Naive B cell (primary cell): ENCODE results near the gene DOCK8. TPM values are rescaled to one million over a fixed set of nuclear protein-coding genes. Genes with fewer than 3 reads are reported as not detected.

Experiments
- ATAC-seq, 2 donors: fragments of 150-1000 bp; cut with Tn5 transposase; 2 replicates each; pipeline ENCODE4 v1.10.0; 2021; ENCODE audit warnings: low read depth in 2 of 2, mild to moderate bottlenecking in 2 of 2, moderate library complexity in 2 of 2
- DNase-seq: peaks from one replicate; pipeline ENCODE4 v3.0.0; 2022
- H3K27ac Mint-ChIP-seq, 6 donors: one replicate each; pipeline ENCODE4 v1.8.0; 2020 to 2022; ENCODE audit warnings: mild to moderate bottlenecking in 6 of 6, mixed read lengths in 6 of 6, moderate library complexity in 5 of 6, inconsistent platforms in 2 of 6
- H3K27me3 Mint-ChIP-seq, 3 donors: one replicate each; pipeline ENCODE4 v1.8.0; 2021 to 2022; ENCODE audit warnings: mixed read lengths in 3 of 3, mild to moderate bottlenecking in 1 of 3
- H3K36me3 Mint-ChIP-seq, 2 donors: one replicate each; pipeline ENCODE4 v1.8.0; 2020 to 2022; ENCODE audit warnings: mixed read lengths in 2 of 2, inconsistent platforms in 1 of 2, mild to moderate bottlenecking in 1 of 2
- H3K4me1 Mint-ChIP-seq, 3 donors: one replicate each; pipeline ENCODE4 v1.8.0; 2020 to 2022; ENCODE audit warnings: mixed read lengths in 3 of 3, inconsistent platforms in 1 of 3, mild to moderate bottlenecking in 1 of 3, moderate library complexity in 1 of 3
- H3K4me3 Mint-ChIP-seq, 8 donors: one replicate each; pipeline ENCODE4 v1.8.0; 2020 to 2022; ENCODE audit warnings: mild to moderate bottlenecking in 8 of 8, mixed read lengths in 8 of 8, moderate library complexity in 8 of 8, inconsistent platforms in 2 of 8
- H3K9me3 Mint-ChIP-seq, 7 donors: one replicate each; pipeline ENCODE4 v1.8.0; 2020 to 2022; ENCODE audit warnings: mixed read lengths in 7 of 7, mild to moderate bottlenecking in 5 of 7, inconsistent platforms in 2 of 7, moderate library complexity in 1 of 7
- polyA plus RNA-seq, 6 donors: library from polyadenylated mRNA; unstranded; fragments of 300-500 nt; fragmentation: Illumina TruSeq; gene quantifications; one replicate each; pipeline ENCODE4 v1.2.3, GENCODE V29; 2021; ENCODE audit warnings: low read depth in 6 of 6

DOCK8 gene
- polyA plus RNA-seq, 6 donors from 2014 or later = 15.3 to 109 (median 76.5) TPM

- Mint-ChIP-seq H3K4me1 (peaks cover 16 to 30% (median 21%) of the 10 kb centered on the region in 3 donors), H3K27me3 (no peaks in the 10 kb centered on the region), H3K4me3 (no peak overlapping the region), H3K9me3 (no peaks in the 10 kb centered on the region), H3K36me3 (peaks cover 15 to 27% of the 10 kb centered on the region in 2 donors), H3K27ac (peak overlapping the region in 3 of 6 donors; percentile 35 to 73 (median 58))
- ATAC-seq (no peak), DNase-seq (no peak)
These were observed 133.1 kb downstream of the DOCK8 start for GRCh38 chr9:347667-348292.

DNA sequence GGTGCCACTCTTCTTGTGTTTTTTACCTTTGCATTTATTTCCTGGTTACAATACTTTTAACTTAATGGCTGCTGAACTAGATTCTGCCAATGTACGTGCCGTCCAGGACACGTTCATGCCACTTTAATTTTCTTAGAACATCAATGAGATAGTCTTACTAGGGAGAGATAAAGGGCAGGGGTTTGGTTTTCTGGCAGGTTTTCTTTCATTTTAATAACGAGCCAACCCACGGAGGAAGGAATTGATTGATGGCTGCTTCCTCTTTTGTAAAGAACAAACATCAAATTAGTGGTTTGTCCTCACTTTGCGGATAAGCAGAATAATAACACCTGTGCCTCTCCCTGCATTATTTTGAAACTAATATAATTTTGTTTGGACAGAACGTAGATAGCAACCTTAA is 135.7 kb downstream of the DOCK8 start:
- H3K27me3 Mint-ChIP-seq = no peaks in the 10 kb centered on the region
- DNase-seq (no peak), ATAC-seq (peak in 1 of 2 donors; percentile 49)
- H3K9me3 Mint-ChIP-seq = no peaks in the 10 kb centered on the region
- H3K36me3 Mint-ChIP-seq = peaks cover 24 to 25% of the 10 kb centered on the region in 2 donors
- peak overlapping the region in 1 of 8 donors; percentile 37 for H3K4me3 Mint-ChIP-seq
- peak overlapping the region in 5 of 6 donors; percentile 65 to 94 (median 82) for H3K27ac Mint-ChIP-seq
- peaks cover 22 to 45% (median 37%) of the 10 kb centered on the region in 3 donors for H3K4me1 Mint-ChIP-seq

GRCh38 chr9:351916-352315 is 137.3 kb downstream of the DOCK8 start:
- H3K27me3 Mint-ChIP-seq = no peaks in the 10 kb centered on the region
- no peaks in the 10 kb centered on the region for H3K9me3 Mint-ChIP-seq
- peak overlapping the region in 3 of 6 donors; percentile 70 to 88 (median 74) for H3K27ac Mint-ChIP-seq
- ATAC-seq (no peak), DNase-seq (no peak)
- peaks cover 29 to 33% of the 10 kb centered on the region in 2 donors for H3K36me3 Mint-ChIP-seq
- peaks cover 25 to 47% (median 38%) of the 10 kb centered on the region in 3 donors for H3K4me1 Mint-ChIP-seq
- H3K4me3 Mint-ChIP-seq = no peak overlapping the region

GRCh38 chr9:353077-353476 is 138.4 kb downstream of the DOCK8 start:
- no peaks in the 10 kb centered on the region for H3K27me3 Mint-ChIP-seq
- peak overlapping the region in 3 of 6 donors; percentile 44 to 53 (median 50) for H3K27ac Mint-ChIP-seq
- ATAC-seq (no peak), DNase-seq (no peak)
- peaks cover 25 to 33% of the 10 kb centered on the region in 2 donors for H3K36me3 Mint-ChIP-seq
- peaks cover 29 to 47% (median 38%) of the 10 kb centered on the region in 3 donors for H3K4me1 Mint-ChIP-seq
- no peaks in the 10 kb centered on the region for H3K9me3 Mint-ChIP-seq
- no peak overlapping the region for H3K4me3 Mint-ChIP-seq

DNA sequence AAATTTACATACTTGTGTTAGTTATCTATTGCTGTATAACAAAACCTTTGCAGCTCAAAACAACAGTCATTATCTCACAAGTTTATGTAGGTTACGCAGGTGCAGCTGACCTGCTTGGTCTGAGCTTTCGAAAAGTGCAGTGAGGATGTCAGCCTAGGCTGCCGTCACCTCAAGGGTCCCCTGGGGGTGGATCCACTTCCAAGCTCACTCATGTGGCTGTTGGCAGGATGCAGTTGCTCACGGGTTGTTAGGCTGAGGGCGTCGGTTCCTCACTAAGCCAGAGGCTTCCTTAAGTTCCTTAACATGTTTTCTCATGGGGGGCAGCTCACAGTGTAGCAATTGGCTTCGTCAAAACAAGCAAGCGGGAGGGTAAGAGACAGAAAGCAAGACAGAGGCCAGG is 139.8 kb downstream of the DOCK8 start:
- Mint-ChIP-seq H3K27ac (peak overlapping the region in 5 of 6 donors; percentile 35 to 83 (median 65)), H3K27me3 (no peaks in the 10 kb centered on the region), H3K4me1 (peaks cover 29 to 46% (median 38%) of the 10 kb centered on the region in 3 donors), H3K4me3 (peak overlapping the region in 1 of 8 donors; percentile 22), H3K36me3 (peaks cover 18 to 33% of the 10 kb centered on the region in 2 donors), H3K9me3 (no peaks in the 10 kb centered on the region)
- ATAC-seq (no peak), DNase-seq (no peak)

GRCh38 chr9:357560-357959 is 142.9 kb downstream of the DOCK8 start:
- Mint-ChIP-seq H3K4me1 (peaks cover 18 to 26% (median 19%) of the 10 kb centered on the region in 3 donors), H3K4me3 (no peak overlapping the region), H3K9me3 (no peaks in the 10 kb centered on the region), H3K27me3 (no peaks in the 10 kb centered on the region), H3K27ac (peak overlapping the region in 3 of 6 donors; percentile 9 to 78 (median 12)), H3K36me3 (peaks cover 30 to 34% of the 10 kb centered on the region in 2 donors)
- ATAC-seq = no peak
- DNase-seq = no peak

DNA sequence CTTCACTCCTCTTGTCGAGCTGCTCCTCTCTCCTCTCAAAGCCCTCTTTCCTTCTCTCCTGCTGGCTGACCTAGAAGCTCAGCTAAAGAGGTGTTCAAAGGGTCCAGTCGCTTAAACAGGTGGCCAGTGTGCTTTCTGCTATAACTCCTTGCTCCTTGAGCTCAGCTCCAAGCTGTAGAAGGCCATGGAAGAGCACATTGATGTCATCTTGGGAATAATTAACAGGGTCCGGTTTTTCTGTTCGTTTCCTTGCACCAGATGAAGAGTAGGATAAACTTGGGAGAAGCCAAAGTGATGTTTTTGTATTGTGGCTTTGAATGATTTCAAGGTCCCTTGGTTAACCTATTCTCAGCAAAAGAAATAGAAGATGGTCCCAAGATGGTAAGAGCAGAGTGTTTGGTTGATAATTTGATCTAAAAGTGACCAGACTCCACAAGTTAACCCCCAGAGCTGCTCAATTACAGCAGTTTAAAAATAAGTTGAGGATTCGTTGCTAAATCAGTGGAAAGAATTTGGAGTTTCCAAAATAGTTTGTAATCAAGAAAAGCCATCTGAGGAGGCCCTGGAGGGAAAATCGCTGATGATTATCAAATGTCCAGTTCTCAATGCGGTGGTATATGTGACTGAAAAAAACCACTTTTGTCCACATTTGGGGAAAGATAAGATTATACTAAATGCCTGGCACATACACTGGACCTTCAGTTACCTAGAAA is 148.1 kb downstream of the DOCK8 start:
- Mint-ChIP-seq H3K27me3 (no peaks in the 10 kb centered on the region), H3K27ac (peak overlapping the region in 1 of 6 donors; percentile 25), H3K36me3 (peaks cover 19 to 41% of the 10 kb centered on the region in 2 donors), H3K4me3 (no peak overlapping the region), H3K4me1 (peaks cover 0 to 11% (median 6%) of the 10 kb centered on the region in 3 donors), H3K9me3 (no peaks in the 10 kb centered on the region)
- no peak for DNase-seq
- ATAC-seq = no peak

DNA sequence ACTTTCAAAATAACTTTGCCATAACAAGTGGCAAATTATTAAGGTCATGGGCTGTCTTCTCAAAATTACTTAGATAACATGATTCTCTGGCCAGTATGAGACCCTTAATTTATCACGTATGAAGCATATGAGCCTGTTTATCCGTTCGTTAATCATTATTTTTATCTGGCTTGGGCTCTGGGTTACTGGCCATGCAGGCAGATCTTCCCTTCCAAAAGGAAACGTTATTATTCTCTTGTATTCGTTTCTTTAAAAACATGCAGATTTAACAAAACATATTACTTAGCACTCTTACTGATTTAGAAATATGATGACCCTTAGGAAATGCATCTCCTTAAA is 148.6 kb downstream of the DOCK8 start:
- no peaks in the 10 kb centered on the region for H3K27me3 Mint-ChIP-seq
- H3K36me3 Mint-ChIP-seq = peaks cover 19 to 41% of the 10 kb centered on the region in 2 donors
- H3K27ac Mint-ChIP-seq = peak overlapping the region in 1 of 6 donors; percentile 35
- no peaks in the 10 kb centered on the region for H3K9me3 Mint-ChIP-seq
- DNase-seq (no peak), ATAC-seq (no peak)
- no peak overlapping the region for H3K4me3 Mint-ChIP-seq
- peaks cover 0 to 11% (median 4%) of the 10 kb centered on the region in 3 donors for H3K4me1 Mint-ChIP-seq

- Mint-ChIP-seq H3K36me3 (peaks cover 23 to 41% of the 10 kb centered on the region in 2 donors), H3K4me3 (no peak overlapping the region), H3K4me1 (peaks cover 0 to 11% (median 4%) of the 10 kb centered on the region in 3 donors), H3K9me3 (no peaks in the 10 kb centered on the region), H3K27ac (peak overlapping the region in 1 of 6 donors; percentile 11), H3K27me3 (no peaks in the 10 kb centered on the region)
- DNase-seq = no peak
- no peak for ATAC-seq
These were observed 150.8 kb downstream of the DOCK8 start for GRCh38 chr9:365436-365835.

- no peak overlapping the region for H3K4me3 Mint-ChIP-seq
- peaks cover 21 to 38% of the 10 kb centered on the region in 2 donors for H3K36me3 Mint-ChIP-seq
- no peak for ATAC-seq
- no peak for DNase-seq
- no peaks in the 10 kb centered on the region for H3K27me3 Mint-ChIP-seq
- H3K27ac Mint-ChIP-seq = peak overlapping the region in 1 of 6 donors; percentile 11
- H3K4me1 Mint-ChIP-seq = peaks cover 0 to 5% (median 4%) of the 10 kb centered on the region in 3 donors
- no peaks in the 10 kb centered on the region for H3K9me3 Mint-ChIP-seq
These were observed 152.0 kb downstream of the DOCK8 start for GRCh38 chr9:366620-367019.

DNA sequence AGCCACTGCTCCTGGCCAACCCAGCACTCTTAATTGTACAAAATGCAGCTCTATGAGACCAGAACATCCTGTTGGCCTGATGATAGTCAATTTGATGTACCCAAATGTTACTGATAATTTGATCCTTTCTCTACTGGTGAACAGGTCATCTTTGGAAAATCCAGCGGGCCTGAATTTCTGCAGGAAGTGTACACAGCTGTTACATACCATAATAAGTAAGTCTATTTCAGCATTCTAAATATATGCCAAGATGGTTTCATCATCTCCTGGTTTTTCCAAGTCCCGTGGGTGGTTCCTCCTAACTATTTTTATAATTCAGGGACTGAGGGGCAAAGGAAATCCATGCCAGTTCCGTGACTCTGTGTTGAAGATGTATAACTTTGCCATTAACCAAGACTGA is 155.4 kb downstream of the DOCK8 start:
- no peaks in the 10 kb centered on the region for H3K27me3 Mint-ChIP-seq
- H3K9me3 Mint-ChIP-seq = no peaks in the 10 kb centered on the region
- peaks cover 27 to 36% of the 10 kb centered on the region in 2 donors for H3K36me3 Mint-ChIP-seq
- ATAC-seq = no peak
- H3K4me1 Mint-ChIP-seq = no peaks in the 10 kb centered on the region
- no peak for DNase-seq
- H3K4me3 Mint-ChIP-seq = no peak overlapping the region
- H3K27ac Mint-ChIP-seq = peak overlapping the region in 1 of 6 donors; percentile 36

- DNase-seq (no peak), ATAC-seq (no peak)
- peaks cover 27 to 31% of the 10 kb centered on the region in 2 donors for H3K36me3 Mint-ChIP-seq
- no peaks in the 10 kb centered on the region for H3K27me3 Mint-ChIP-seq
- H3K4me1 Mint-ChIP-seq = no peaks in the 10 kb centered on the region
- peak overlapping the region in 1 of 6 donors; percentile 36 for H3K27ac Mint-ChIP-seq
- no peaks in the 10 kb centered on the region for H3K9me3 Mint-ChIP-seq
- H3K4me3 Mint-ChIP-seq = no peak overlapping the region
These were observed 156.7 kb downstream of the DOCK8 start for GRCh38 chr9:371349-371748.

GRCh38 chr9:372128-372527 is 157.5 kb downstream of the DOCK8 start:
- peak overlapping the region in 2 of 6 donors; percentile 53 to 89 for H3K27ac Mint-ChIP-seq

DNA sequence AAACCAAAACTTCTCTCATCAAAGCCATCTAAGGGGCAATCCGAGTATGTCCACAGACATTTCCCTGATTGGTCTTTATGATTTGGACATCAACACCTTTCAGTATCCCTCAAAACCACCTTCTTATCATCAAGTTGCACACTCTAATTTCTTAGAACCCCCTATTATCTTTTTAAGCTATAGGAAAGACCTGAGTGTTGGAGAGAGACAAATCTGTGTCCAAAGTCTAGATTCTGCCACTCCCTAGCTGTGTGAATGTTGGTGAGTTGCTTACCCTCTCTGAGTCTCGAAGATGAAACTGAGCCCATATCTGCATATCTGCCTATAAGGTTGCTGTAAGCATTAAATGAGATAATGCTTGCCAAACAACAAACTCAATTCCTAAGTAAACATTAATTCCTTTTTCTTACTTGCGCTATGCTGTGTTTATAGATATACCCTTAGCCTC is 159.1 kb downstream of the DOCK8 start:
- no peaks in the 10 kb centered on the region for H3K27me3 Mint-ChIP-seq
- peaks cover 36 to 46% of the 10 kb centered on the region in 2 donors for H3K36me3 Mint-ChIP-seq
- ATAC-seq (no peak), DNase-seq (no peak)
- peak overlapping the region in 1 of 8 donors; percentile 35 for H3K4me3 Mint-ChIP-seq
- no peaks in the 10 kb centered on the region for H3K4me1 Mint-ChIP-seq
- H3K9me3 Mint-ChIP-seq = no peaks in the 10 kb centered on the region
- peak overlapping the region in 2 of 6 donors; percentile 6 to 48 for H3K27ac Mint-ChIP-seq

More at GRCh38 chr9:372128-372527, 157.5 kb downstream of the DOCK8 start:
- no peak overlapping the region for H3K4me3 Mint-ChIP-seq
- H3K27me3 Mint-ChIP-seq = no peaks in the 10 kb centered on the region
- DNase-seq = no peak
- H3K4me1 Mint-ChIP-seq = no peaks in the 10 kb centered on the region
- H3K36me3 Mint-ChIP-seq = peaks cover 24 to 34% of the 10 kb centered on the region in 2 donors
- no peaks in the 10 kb centered on the region for H3K9me3 Mint-ChIP-seq
- no peak for ATAC-seq
